ENCODE data around the gene SLC10A1.

DNA sequence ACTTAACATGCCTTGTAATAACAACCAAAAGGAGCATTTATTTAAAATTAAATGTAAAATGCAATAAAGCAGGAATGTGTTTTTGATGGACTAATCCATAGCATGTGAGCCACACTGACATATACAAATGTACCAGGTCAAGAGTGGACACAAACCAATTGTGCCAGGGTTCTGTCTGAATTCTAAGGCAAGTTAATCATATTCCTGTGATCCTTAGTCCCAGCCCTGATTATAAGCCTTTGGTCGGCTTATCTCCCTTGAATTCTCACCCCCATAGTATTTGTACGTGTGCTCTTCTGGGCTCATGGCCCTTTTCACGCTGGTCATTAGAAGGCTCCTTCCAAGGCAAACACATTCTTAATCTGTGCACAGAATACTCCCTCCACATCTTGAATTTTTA, 40.7 kb downstream of the SLC10A1 start:
- TF ChIP-seq, protein P1, sequence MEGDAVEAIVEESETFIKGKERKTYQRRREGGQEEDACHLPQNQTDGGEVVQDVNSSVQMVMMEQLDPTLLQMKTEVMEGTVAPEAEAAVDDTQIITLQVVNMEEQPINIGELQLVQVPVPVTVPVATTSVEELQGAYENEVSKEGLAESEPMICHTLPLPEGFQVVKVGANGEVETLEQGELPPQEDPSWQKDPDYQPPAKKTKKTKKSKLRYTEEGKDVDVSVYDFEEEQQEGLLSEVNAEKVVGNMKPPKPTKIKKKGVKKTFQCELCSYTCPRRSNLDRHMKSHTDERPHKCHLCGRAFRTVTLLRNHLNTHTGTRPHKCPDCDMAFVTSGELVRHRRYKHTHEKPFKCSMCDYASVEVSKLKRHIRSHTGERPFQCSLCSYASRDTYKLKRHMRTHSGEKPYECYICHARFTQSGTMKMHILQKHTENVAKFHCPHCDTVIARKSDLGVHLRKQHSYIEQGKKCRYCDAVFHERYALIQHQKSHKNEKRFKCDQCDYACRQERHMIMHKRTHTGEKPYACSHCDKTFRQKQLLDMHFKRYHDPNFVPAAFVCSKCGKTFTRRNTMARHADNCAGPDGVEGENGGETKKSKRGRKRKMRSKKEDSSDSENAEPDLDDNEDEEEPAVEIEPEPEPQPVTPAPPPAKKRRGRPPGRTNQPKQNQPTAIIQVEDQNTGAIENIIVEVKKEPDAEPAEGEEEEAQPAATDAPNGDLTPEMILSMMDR (conservative IDR thresholded peaks at IDR 0.05; ENCODE audit: low read length) = no peak
- TF ChIP-seq EZH2phosphoT487 (IDR thresholded peaks at IDR 0.05; ENCODE audit: borderline replicate concordance) = no peak
